HCT116 (cell line): ENCODE results near the gene CAPN9. TPM values are rescaled to one million over a fixed set of nuclear protein-coding genes. Genes with fewer than 3 reads are reported as not detected.

Experiments
- ATAC-seq: fragments of 200-7000 bp; cut with Tn5 transposase; 2 replicates; pipeline ENCODE4 v1.9.1; 2020; ENCODE audit warnings: mild to moderate bottlenecking, moderate library complexity
- BruUV-seq: library from RNA; stranded (reverse); fragments of 400-500 nt; replicated peaks from 2 replicates; lab custom pipeline; 2021; lab: Mats Ljungman, UMichigan
- CTCF ChIA-PET: fragments of 300-600 bp; sonication (Branson Sonifier 250); formaldehyde crosslinking; loops from one replicate; lab custom pipeline; 2021; ENCODE audit warnings: antibody characterized with exemption; lab: Charles Lee
- POLR2A ChIA-PET: fragments of 300-600, 350-600 bp; sonication (Branson Sonifier 250); formaldehyde crosslinking; loops from one replicate; lab custom pipeline; 2021; ENCODE audit warnings: antibody characterized with exemption; lab: Charles Lee
- RAD21 ChIA-PET, 2 experiments: fragments of 300-600 bp; sonication (Branson Sonifier 250); formaldehyde crosslinking; loops; one replicate each; lab custom pipeline; 2023; ENCODE audit warnings: low total read pairs in 2 of 2; ENCODE audit not compliant: uncharacterized antibody in 2 of 2, unreplicated experiment in 2 of 2, low non-redundant PET in 1 of 2; lab: Charles Lee
- DNase-seq: peaks from one replicate; pipeline ENCODE4 v3.0.0-alpha.2; 2010; ENCODE audit warnings: low read depth, low spot score
- H2AFZ ChIP-seq: fragments of 200-600 bp; shearing (Covaris generic), sonication (generic); 2 replicates; pipeline ENCODE4 v1.6.1; 2017; ENCODE audit warnings: low read depth, mixed run types, mixed read lengths, antibody characterized with exemption, low read length; ENCODE audit not compliant: poor library complexity, severe bottlenecking
- H3K27ac ChIP-seq: 2 replicates; pipeline ENCODE4 v1.5.1; 2012; ENCODE audit warnings: low read depth, low read length
- H3K27me3 ChIP-seq: fragments of 200-600 bp; sonication (generic); 2 replicates; pipeline ENCODE4 v1.6.1; 2016; ENCODE audit warnings: mixed run types, low read length, mixed read lengths; ENCODE audit not compliant: insufficient read depth
- H3K36me3 ChIP-seq, 2 experiments: fragments of 200-500 bp in 1 of 2; fragments of 200-600 bp in 1 of 2; sonication (Bioruptor generic) in 1 of 2; sonication (generic) in 1 of 2; 2 replicates each; pipeline versions ENCODE4 v1.5.1 to v1.6.1; 2014 to 2016; ENCODE audit warnings: low read length in 2 of 2, inconsistent platforms in 1 of 2, mixed read lengths in 1 of 2, mixed run types in 1 of 2; ENCODE audit not compliant: insufficient read depth in 2 of 2, control insufficient read depth in 1 of 2
- H3K4me1 ChIP-seq, 2 experiments: fragments of 200-600 bp in 1 of 2; sonication (generic) in 1 of 2; 2 replicates each; pipeline versions ENCODE4 v1.5.1 to v1.6.1; 2012 to 2017; ENCODE audit warnings: low read length in 2 of 2, inconsistent platforms in 1 of 2, mild to moderate bottlenecking in 1 of 2, mixed read lengths in 1 of 2, mixed run types in 1 of 2, moderate library complexity in 1 of 2; ENCODE audit not compliant: insufficient read depth in 2 of 2, control insufficient read depth in 1 of 2
- H3K4me2 ChIP-seq: fragments of 200-600 bp; sonication (generic); 2 replicates; pipeline ENCODE4 v1.6.1; 2017; ENCODE audit warnings: mixed run types, low read length, mixed read lengths
- H3K4me3 ChIP-seq, 2 experiments: fragments of 200-600 bp in 1 of 2; sonication (generic) in 1 of 2; replicated peaks in 1 of 2; 2 replicates each; pipeline ENCODE4 v1.5.1; 2011 to 2016; ENCODE audit warnings: low read length in 2 of 2, control low read depth in 1 of 2, low read depth in 1 of 2, mild to moderate bottlenecking in 1 of 2, mixed read lengths in 1 of 2, mixed run types in 1 of 2
- H3K79me2 ChIP-seq: fragments of 200-600 bp; sonication (generic); 2 replicates; pipeline ENCODE4 v1.6.1; 2017; ENCODE audit warnings: mild to moderate bottlenecking, mixed run types, low read length, moderate library complexity, mixed read lengths; ENCODE audit not compliant: insufficient read depth
- H3K9ac ChIP-seq: fragments of 200-600 bp; sonication (generic); 2 replicates; pipeline ENCODE4 v1.6.1; 2016; ENCODE audit warnings: low read length, mixed read lengths
- H3K9me2 ChIP-seq: fragments of 200-600 bp; sonication (generic), shearing (Covaris generic); 2 replicates; pipeline ENCODE4 v1.6.1; 2017; ENCODE audit warnings: mixed run types, mild to moderate bottlenecking, moderate library complexity; ENCODE audit not compliant: insufficient read depth
- H3K9me3 ChIP-seq, 2 experiments: fragments of 200-500 bp in 1 of 2; fragments of 200-600 bp in 1 of 2; sonication (Bioruptor generic) in 1 of 2; sonication (generic) in 1 of 2; 2 replicates each; pipeline ENCODE4 v1.6.1; 2014 to 2017; ENCODE audit warnings: low read length in 2 of 2, mixed read lengths in 2 of 2, inconsistent platforms in 1 of 2, low read depth in 1 of 2, mild to moderate bottlenecking in 1 of 2, mixed run types in 1 of 2, moderate library complexity in 1 of 2; ENCODE audit not compliant: control insufficient read depth in 1 of 2, insufficient read depth in 1 of 2
- H4K20me1 ChIP-seq: fragments of 200-600 bp; sonication (generic), shearing (Covaris generic); 2 replicates; pipeline ENCODE4 v1.6.1; 2017; ENCODE audit warnings: mixed run types, mild to moderate bottlenecking, moderate library complexity; ENCODE audit not compliant: insufficient read depth
- CEBPB ChIP-seq: IDR thresholded peaks from 2 replicates; pipeline ENCODE4 v1.6.1; 2012; ENCODE audit warnings: low read depth
- CTCF ChIP-seq, 3 experiments: fragments of 200-600 bp in 1 of 3; sonication (generic) in 1 of 3; IDR thresholded peaks in 2 of 3; conservative IDR thresholded peaks in 1 of 3; 2 replicates each; pipeline ENCODE4 v1.5.1; 2012 to 2017; ENCODE audit warnings: low read depth in 2 of 3, low read length in 2 of 3, antibody characterized with exemption in 1 of 3, borderline replicate concordance in 1 of 3, control low read depth in 1 of 3, mild to moderate bottlenecking in 1 of 3, mixed read lengths in 1 of 3, mixed run types in 1 of 3, moderate library complexity in 1 of 3; ENCODE audit not compliant: insufficient read depth in 1 of 3
- EGR1 ChIP-seq: IDR thresholded peaks from 2 replicates; pipeline ENCODE4 v1.6.1; 2012; ENCODE audit warnings: low read depth
- ELF1 ChIP-seq: IDR thresholded peaks from 2 replicates; pipeline ENCODE4 v1.6.1; 2012; ENCODE audit warnings: low read depth, borderline replicate concordance
- EZH2phosphoT487 ChIP-seq: fragments of 200-600 bp; IDR thresholded peaks from 2 replicates; pipeline ENCODE4 v1.6.1; 2018; ENCODE audit warnings: antibody characterized with exemption, borderline replicate concordance
- FOSL1 ChIP-seq: IDR thresholded peaks from 2 replicates; pipeline ENCODE4 v1.6.1; 2012; ENCODE audit warnings: low read depth
- JUND ChIP-seq: IDR thresholded peaks from 2 replicates; pipeline ENCODE4 v1.6.1; 2012
- POLR2A ChIP-seq: IDR thresholded peaks from 2 replicates; pipeline ENCODE4 v1.7.0; 2011; ENCODE audit warnings: borderline replicate concordance; ENCODE audit not compliant: insufficient read depth, insufficient read length; ENCODE audit errors: extremely low read depth
- RAD21 ChIP-seq: IDR thresholded peaks from 2 replicates; pipeline ENCODE4 v1.6.1; 2012; ENCODE audit warnings: low read depth, mild to moderate bottlenecking
- SIN3A ChIP-seq: IDR thresholded peaks from 2 replicates; pipeline ENCODE4 v1.6.1; 2012; ENCODE audit warnings: low read depth
- SP1 ChIP-seq: IDR thresholded peaks from 2 replicates; pipeline ENCODE4 v1.6.1; 2012; ENCODE audit warnings: low read depth
- SRF ChIP-seq: IDR thresholded peaks from 2 replicates; pipeline ENCODE4 v1.6.1; 2012; ENCODE audit warnings: low read depth
- ZBTB33 ChIP-seq: IDR thresholded peaks from 2 replicates; pipeline ENCODE4 v1.6.1; 2011; ENCODE audit warnings: mild to moderate bottlenecking, low read length, moderate library complexity; ENCODE audit not compliant: insufficient replicate concordance; ENCODE audit errors: extremely low read depth
- ZFX ChIP-seq: fragments of 450-650 bp; IDR thresholded peaks from 2 replicates; pipeline ENCODE4 v1.6.1; 2017
- intact Hi-C: fragments of 100-400 bp; cut with micrococcal nuclease; formaldehyde crosslinking; loops from 2 replicates; pipeline ENCODE4 v1.10.0; 2022
- total RNA-seq: library from RNA; stranded (reverse); gene quantifications from one replicate; pipeline ENCODE4 v1.2.1, GENCODE V29; 2021; ENCODE audit not compliant: unreplicated experiment
- TF ChIP-seq, protein P1 (sequence below): IDR thresholded peaks from 2 replicates; pipeline ENCODE4 v1.6.1; 2012; ENCODE audit warnings: low read depth
- TF ChIP-seq, protein P2 (sequence below): IDR thresholded peaks from 2 replicates; pipeline ENCODE4 v1.6.1; 2012
- TF ChIP-seq, protein P3 (sequence below): IDR thresholded peaks from 2 replicates; pipeline ENCODE4 v1.6.1; 2012

Gene CAPN9
- total RNA-seq, 1 experiment from 2014 or later = not detected

DNA sequence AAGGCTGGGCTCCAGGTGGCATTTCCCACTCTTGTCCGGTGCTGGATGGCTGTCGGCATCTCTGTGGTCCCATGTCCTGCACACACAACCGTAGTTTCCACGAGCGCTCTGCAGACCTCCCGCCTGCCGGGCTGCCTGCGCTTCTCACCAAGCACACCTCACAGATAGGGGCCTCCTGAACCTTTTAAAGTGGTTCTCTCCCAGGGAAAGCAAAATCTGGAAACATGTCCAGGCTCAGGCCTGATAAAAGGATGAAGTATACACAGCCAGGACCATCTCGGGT, 46.2 kb downstream of the CAPN9 start:
- DNase-seq (no peak), ATAC-seq (no peak)
- Histone ChIP-seq H3K27me3 (no peaks in the 10 kb centered on the region), H3K4me3 (no peak overlapping the region), H3K79me2 (no peaks in the 10 kb centered on the region), H4K20me1 (no peaks in the 10 kb centered on the region), H3K4me2 (no peak overlapping the region), H2AFZ (no peak overlapping the region), H3K9me2 (no peaks in the 10 kb centered on the region), H3K9ac (no peak overlapping the region), H3K27ac (no peak overlapping the region), H3K9me3 (no peaks in the 10 kb centered on the region), H3K4me1 (no peaks in the 10 kb centered on the region), H3K36me3 (no peaks in the 10 kb centered on the region)
- CTCF ChIA-PET = no interaction called here
- POLR2A ChIA-PET = no interaction called here
- no TSS peak for BruUV-seq
- RAD21 ChIA-PET = no interaction called here
- intact Hi-C loops = loop anchor here (1.0 kb wide), 1 partner anchor 161 kb away; no protein-coding TSS in a partner anchor
- TF ChIP-seq ELF1 = no peak
- no peak for TF ChIP-seq FOSL1
- TF ChIP-seq, protein P1, sequence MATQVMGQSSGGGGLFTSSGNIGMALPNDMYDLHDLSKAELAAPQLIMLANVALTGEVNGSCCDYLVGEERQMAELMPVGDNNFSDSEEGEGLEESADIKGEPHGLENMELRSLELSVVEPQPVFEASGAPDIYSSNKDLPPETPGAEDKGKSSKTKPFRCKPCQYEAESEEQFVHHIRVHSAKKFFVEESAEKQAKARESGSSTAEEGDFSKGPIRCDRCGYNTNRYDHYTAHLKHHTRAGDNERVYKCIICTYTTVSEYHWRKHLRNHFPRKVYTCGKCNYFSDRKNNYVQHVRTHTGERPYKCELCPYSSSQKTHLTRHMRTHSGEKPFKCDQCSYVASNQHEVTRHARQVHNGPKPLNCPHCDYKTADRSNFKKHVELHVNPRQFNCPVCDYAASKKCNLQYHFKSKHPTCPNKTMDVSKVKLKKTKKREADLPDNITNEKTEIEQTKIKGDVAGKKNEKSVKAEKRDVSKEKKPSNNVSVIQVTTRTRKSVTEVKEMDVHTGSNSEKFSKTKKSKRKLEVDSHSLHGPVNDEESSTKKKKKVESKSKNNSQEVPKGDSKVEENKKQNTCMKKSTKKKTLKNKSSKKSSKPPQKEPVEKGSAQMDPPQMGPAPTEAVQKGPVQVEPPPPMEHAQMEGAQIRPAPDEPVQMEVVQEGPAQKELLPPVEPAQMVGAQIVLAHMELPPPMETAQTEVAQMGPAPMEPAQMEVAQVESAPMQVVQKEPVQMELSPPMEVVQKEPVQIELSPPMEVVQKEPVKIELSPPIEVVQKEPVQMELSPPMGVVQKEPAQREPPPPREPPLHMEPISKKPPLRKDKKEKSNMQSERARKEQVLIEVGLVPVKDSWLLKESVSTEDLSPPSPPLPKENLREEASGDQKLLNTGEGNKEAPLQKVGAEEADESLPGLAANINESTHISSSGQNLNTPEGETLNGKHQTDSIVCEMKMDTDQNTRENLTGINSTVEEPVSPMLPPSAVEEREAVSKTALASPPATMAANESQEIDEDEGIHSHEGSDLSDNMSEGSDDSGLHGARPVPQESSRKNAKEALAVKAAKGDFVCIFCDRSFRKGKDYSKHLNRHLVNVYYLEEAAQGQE = no peak
- TF ChIP-seq, protein P2, sequence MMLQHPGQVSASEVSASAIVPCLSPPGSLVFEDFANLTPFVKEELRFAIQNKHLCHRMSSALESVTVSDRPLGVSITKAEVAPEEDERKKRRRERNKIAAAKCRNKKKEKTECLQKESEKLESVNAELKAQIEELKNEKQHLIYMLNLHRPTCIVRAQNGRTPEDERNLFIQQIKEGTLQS = no peak
- no peak for TF ChIP-seq POLR2A
- no peak for TF ChIP-seq EZH2phosphoT487
- no peak for TF ChIP-seq ZBTB33
- TF ChIP-seq, protein P3, sequence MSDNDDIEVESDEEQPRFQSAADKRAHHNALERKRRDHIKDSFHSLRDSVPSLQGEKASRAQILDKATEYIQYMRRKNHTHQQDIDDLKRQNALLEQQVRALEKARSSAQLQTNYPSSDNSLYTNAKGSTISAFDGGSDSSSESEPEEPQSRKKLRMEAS = no peak
- TF ChIP-seq ZFX = no peak
- no peak for TF ChIP-seq CTCF (IDR thresholded peaks at IDR 0.05 in 2 of 3, conservative IDR thresholded peaks at IDR 0.05 in 1 of 3; ENCODE audit: borderline replicate concordance in 1 of 3, insufficient read depth in 1 of 3, low read depth in 2 of 3, low read length in 2 of 3)
- TF ChIP-seq SRF = no peak
- TF ChIP-seq SIN3A = no peak
- TF ChIP-seq JUND = no peak
- no peak for TF ChIP-seq EGR1
- TF ChIP-seq SP1 = no peak
- TF ChIP-seq RAD21 = no peak
- no peak for TF ChIP-seq CEBPB
